ENCODE measurements around the gene SHB. TPM values are rescaled to one million over a fixed set of nuclear protein-coding genes. Genes with fewer than 3 reads are reported as not detected.

SHB gene
- total and polyA plus RNA-seq, 2 donors (not counting 3 experiments of a cell fraction or from before 2014, with no cell fraction given): 13.4 to 24.9 TPM

- intact Hi-C loops (cut with micrococcal nuclease) (loop anchor here (1.0 kb wide), 1 partner anchor 9 kb away; no protein-coding TSS in a partner anchor), dilution Hi-C loops (cut with MboI; ENCODE audit: extremely low pct_ligation_motif_present, low sequenced_read_pairs) (no loop called here)
- no peak for TF ChIP-seq CTCF (IDR thresholded peaks at IDR 0.05; ENCODE audit: extremely low read depth in 1 of 2, insufficient read depth in 1 of 2, low read depth in 1 of 2, low read length in 2 of 2)
- TF ChIP-seq FOS (IDR thresholded peaks at IDR 0.05; ENCODE audit: borderline replicate concordance, insufficient read depth, low read length): peak; percentile 71
- no peaks in the 10 kb centered on the region for H3K36me3 ChIP-seq (ENCODE audit: control insufficient read depth in 2 of 2, extremely low read depth in 1 of 2, insufficient read depth in 2 of 2, low read length in 2 of 2)
- H3K4me2 ChIP-seq (ENCODE audit: insufficient read depth, low read length): peak overlapping the region; percentile 14
- H3K9me1 ChIP-seq (replicated peaks; ENCODE audit: control insufficient read depth, extremely low read depth, insufficient read depth, low read length): no peaks in the 10 kb centered on the region
- DNase-seq (ENCODE audit: low read depth, low spot score) (peak; percentile 66), FAIRE-seq (peak; percentile 94)
- no peak overlapping the region for H3K4me3 ChIP-seq (replicated peaks in 1 of 3; ENCODE audit: insufficient read depth in 1 of 3, low read depth in 1 of 3, low read length in 3 of 3)
- no peak overlapping the region for H3K9ac ChIP-seq (replicated peaks; ENCODE audit: extremely low read depth, insufficient read depth, low read length)
- POLR2A ChIA-PET: interaction anchor here (0.5 kb wide), 1 partner anchor 134 kb away, joined by 5 read pairs; no protein-coding TSS in a partner anchor
- peaks cover 39% of the 10 kb centered on the region for H3K4me1 ChIP-seq (ENCODE audit: control insufficient read depth, extremely low read depth, insufficient read depth, low read length)
- CTCF ChIA-PET: interaction anchor here (0.6 to 1.6 kb wide), 12 partner anchors 9 to 159 kb away, joined by 3 to 7 read pairs (median 3); partner anchors contain the start of gene SHB
- no peaks in the 10 kb centered on the region for H3K27me3 ChIP-seq (ENCODE audit: control insufficient read depth in 2 of 2, insufficient read depth in 2 of 2, low read length in 2 of 2)
- no TSS peak for BruUV-seq (replicated peaks)
- no peaks in the 10 kb centered on the region for H4K20me1 ChIP-seq (replicated peaks; ENCODE audit: control insufficient read depth, extremely low read depth, insufficient read depth, low read length)
- no peaks in the 10 kb centered on the region for H3K79me2 ChIP-seq (ENCODE audit: control insufficient read depth, insufficient read depth, low read length)
- no peak overlapping the region for H2AFZ ChIP-seq (ENCODE audit: low read depth, low read length)
- H3K27ac ChIP-seq (ENCODE audit: insufficient read depth, low read depth, low read length): peak overlapping the region; percentile 49
- no peaks in the 10 kb centered on the region for H3K9me3 ChIP-seq (replicated peaks; ENCODE audit: control insufficient read depth, insufficient read depth, low read length)
Observed at GRCh38 chr9:37929441-37929895, 139.6 kb downstream of the SHB start.

- DNase-seq (ENCODE audit: low read depth, low spot score): no peak
- no peaks in the 10 kb centered on the region for H4K20me1 ChIP-seq (replicated peaks; ENCODE audit: control insufficient read depth, extremely low read depth, insufficient read depth, low read length)
- peak overlapping the region; percentile 14 for H3K4me2 ChIP-seq (ENCODE audit: insufficient read depth, low read length)
- BruUV-seq (replicated peaks): no TSS peak
- no peaks in the 10 kb centered on the region for H3K9me1 ChIP-seq (replicated peaks; ENCODE audit: control insufficient read depth, extremely low read depth, insufficient read depth, low read length)
- no peaks in the 10 kb centered on the region for H3K79me2 ChIP-seq (ENCODE audit: control insufficient read depth, insufficient read depth, low read length)
- ChIA-PET CTCF (interaction anchor here (0.7 to 1.6 kb wide), 8 partner anchors 9 to 160 kb away, joined by 3 to 6 read pairs (median 4); no protein-coding TSS in a partner anchor), POLR2A (no interaction called here)
- dilution Hi-C loops (cut with MboI; ENCODE audit: extremely low pct_ligation_motif_present, low sequenced_read_pairs): no loop called here
- no peak overlapping the region for H3K4me3 ChIP-seq (replicated peaks in 1 of 3; ENCODE audit: insufficient read depth in 1 of 3, low read depth in 1 of 3, low read length in 3 of 3)
- H2AFZ ChIP-seq (ENCODE audit: low read depth, low read length): no peak overlapping the region
- TF ChIP-seq CTCF (IDR thresholded peaks at IDR 0.05; ENCODE audit: extremely low read depth in 1 of 2, insufficient read depth in 1 of 2, low read depth in 1 of 2, low read length in 2 of 2): no peak
- TF ChIP-seq MAX (IDR thresholded peaks at IDR 0.05; ENCODE audit: insufficient read depth, insufficient read length): no peak
- no peak for TF ChIP-seq FOS (IDR thresholded peaks at IDR 0.05; ENCODE audit: borderline replicate concordance, insufficient read depth, low read length)
- no peak for TF ChIP-seq POLR2AphosphoS5 (IDR thresholded peaks at IDR 0.05; ENCODE audit: insufficient read depth, low read depth, low read length)
- TF ChIP-seq GATA2 (IDR thresholded peaks at IDR 0.05; ENCODE audit: insufficient read depth, insufficient read length, low read depth, low read length): no peak
- TF ChIP-seq MYC (IDR thresholded peaks at IDR 0.05; ENCODE audit: low read depth, low read length): no peak
- TF ChIP-seq POLR2A (IDR thresholded peaks at IDR 0.05; ENCODE audit: low read depth, low read length): no peak
- no peak for TF ChIP-seq JUN (IDR thresholded peaks at IDR 0.05; ENCODE audit: borderline replicate concordance, insufficient read depth, insufficient read length, low read depth)
- no peak for TF ChIP-seq EZH2 (IDR thresholded peaks at IDR 0.05; ENCODE audit: borderline replicate concordance, low read depth, low read length, severe bottlenecking)
- no peaks in the 10 kb centered on the region for H3K27me3 ChIP-seq (ENCODE audit: control insufficient read depth in 2 of 2, insufficient read depth in 2 of 2, low read length in 2 of 2)
- peaks cover 0 to under 1% of the 10 kb centered on the region in 2 experiments for H3K36me3 ChIP-seq (ENCODE audit: control insufficient read depth in 2 of 2, extremely low read depth in 1 of 2, insufficient read depth in 2 of 2, low read length in 2 of 2)
- intact Hi-C loops (cut with micrococcal nuclease): loop anchor here (1.0 kb wide), 1 partner anchor 10 kb away; no protein-coding TSS in a partner anchor
- no peaks in the 10 kb centered on the region for H3K9me3 ChIP-seq (replicated peaks; ENCODE audit: control insufficient read depth, insufficient read depth, low read length)
- FAIRE-seq: no peak
- peaks cover 39% of the 10 kb centered on the region for H3K4me1 ChIP-seq (ENCODE audit: control insufficient read depth, extremely low read depth, insufficient read depth, low read length)
- H3K27ac ChIP-seq (ENCODE audit: insufficient read depth, low read depth, low read length): peak overlapping the region; percentile 49
- no peak overlapping the region for H3K9ac ChIP-seq (replicated peaks; ENCODE audit: extremely low read depth, insufficient read depth, low read length)
Observed at GRCh38 chr9:37928552-37929430, 140.2 kb downstream of the SHB start.

Measured in endothelial cell of umbilical vein (primary cell).